Smooth muscle cell of the pulmonary artery (primary cell): ENCODE data around the gene MLNR. TPM values are rescaled to one million over a fixed set of nuclear protein-coding genes. Genes with fewer than 3 reads are reported as not detected.

ENCODE experiments used
- total RNA-seq: library from RNA; depleted of rRNA; stranded (reverse); fragments of >200 nt; gene quantifications from 2 replicates; pipeline ENCODE4 v1.2.3, GENCODE V29; 2014

The MLNR gene
- not detected in 2 replicates for total RNA-seq

GRCh38 chr13:49220036-49220855 lies at the start of gene MLNR:
TSS of gene MLNR (plus strand) at chr13:49220338. CDS start at chr13:49220338, 0 bp downstream.

GRCh38 chr13:49247643-49248621 lies 27.8 kb downstream of the MLNR start, which contains the start of gene CDADC1:
TSS of gene CDADC1 (plus strand) at chr13:49247925. CDS start at chr13:49248038, 113 bp downstream.

Other genes with a start within 250 kb of the MLNR start
- 70.8 and 73.4 TPM in 2 replicates for gene FNDC3A, start 244.4 kb upstream of the MLNR start, total RNA-seq
- gene CDADC1, start 27.6 kb downstream of the MLNR start, total RNA-seq: 4.4 and 5.7 TPM in 2 replicates
- 5.7 and 6.7 TPM in 2 replicates for gene CAB39L, start 223.7 kb downstream of the MLNR start, total RNA-seq
- 6.9 and 7.8 TPM in 2 replicates for gene SETDB2, start 223.9 kb downstream of the MLNR start, total RNA-seq